NCI-H146 treated with DMSO at 0.1 percent for 48 hours (cell line): ENCODE data around the gene ADGRG1.

ENCODE experiments used
- DNase-seq: peaks from one replicate; lab custom pipeline; 2025; ENCODE audit not compliant: unreplicated experiment; lab: John Stamatoyannopoulos, UW

Gene ADGRG1

GRCh38 chr16:57619606-57620334 is 8.7 kb upstream of the ADGRG1 start:
- peak; percentile 53 for DNase-seq

- no peak for DNase-seq
Measured at GRCh38 chr16:57620335-57621231, 7.8 kb upstream of the ADGRG1 start.

GRCh38 chr16:57621521-57622271 is 6.7 kb upstream of the ADGRG1 start:
- no peak for DNase-seq

GRCh38 chr16:57622361-57623250 is 5.8 kb upstream of the ADGRG1 start:
- no peak for DNase-seq

GRCh38 chr16:57623251-57624043 is 5.0 kb upstream of the ADGRG1 start:
- no peak for DNase-seq

GRCh38 chr16:57624044-57624688 is 4.3 kb upstream of the ADGRG1 start:
- DNase-seq, result no peak

GRCh38 chr16:57624806-57625500 is 3.5 kb upstream of the ADGRG1 start:
- no peak for DNase-seq

GRCh38 chr16:57626420-57627170 is 1.8 kb upstream of the ADGRG1 start:
- DNase-seq, result no peak

GRCh38 chr16:57627184-57627871 is 1.1 kb upstream of the ADGRG1 start:
- no peak for DNase-seq

GRCh38 chr16:57628783-57629293 is 408 bp downstream of the ADGRG1 start:
- DNase-seq, result no peak

- no peak for DNase-seq
Measured at GRCh38 chr16:57629516-57630406, 1.3 kb downstream of the ADGRG1 start.

- DNase-seq, result no peak
Measured at GRCh38 chr16:57630407-57630797, 2.0 kb downstream of the ADGRG1 start.

GRCh38 chr16:57630931-57631845 is 2.8 kb downstream of the ADGRG1 start:
- no peak for DNase-seq

GRCh38 chr16:57632568-57632967 is 4.1 kb downstream of the ADGRG1 start:
- DNase-seq, result no peak
